SK-N-SH treated with all-trans-retinoic acid at 6 μM for 48 hours (cell line): ENCODE data around the gene TTC7B.

Experiments used
- ATAC-seq: fragments of 200-7000 bp; cut with Tn5 transposase; 3 replicates; pipeline ENCODE4 v1.9.1; 2020; ENCODE audit warnings: mild to moderate bottlenecking, moderate library complexity
- ARNTL ChIP-seq: fragments of 450-650 bp; formaldehyde crosslinking; IDR thresholded peaks from 2 replicates; pipeline ENCODE4 v1.5.0; 2020; ENCODE audit warnings: low read depth, mild to moderate bottlenecking, moderate library complexity, borderline replicate concordance
- BACH2 ChIP-seq: fragments of 250-450 bp; sonication (Bioruptor Pico); IDR thresholded peaks from 2 replicates; pipeline ENCODE4 v1.9.0; 2021; ENCODE audit warnings: mild to moderate bottlenecking, borderline replicate concordance
- CREB5 ChIP-seq: fragments of 250-450 bp; sonication (Bioruptor Pico); IDR thresholded peaks from 2 replicates; pipeline ENCODE4 v1.5.1; 2020; ENCODE audit warnings: low read depth, mild to moderate bottlenecking, moderate library complexity
- CSDC2 ChIP-seq: fragments of 250-450 bp; sonication (Bioruptor Pico); IDR thresholded peaks from 2 replicates; pipeline ENCODE4 v1.5.0; 2020; ENCODE audit warnings: mild to moderate bottlenecking, moderate library complexity
- ESRRG ChIP-seq: fragments of 250-450 bp; sonication (Bioruptor Pico); IDR thresholded peaks from 2 replicates; pipeline ENCODE4 v1.6.1; 2021; ENCODE audit warnings: mild to moderate bottlenecking
- GLIS3 ChIP-seq: fragments of 250-450 bp; sonication (Bioruptor Pico); IDR thresholded peaks from 2 replicates; pipeline ENCODE4 v1.5.0; 2020; ENCODE audit warnings: mild to moderate bottlenecking, moderate library complexity
- ISL1 ChIP-seq: fragments of 250-450 bp; sonication (Bioruptor Pico); IDR thresholded peaks from 2 replicates; pipeline ENCODE4 v2.1.2; 2022; ENCODE audit warnings: mild to moderate bottlenecking, moderate library complexity
- OSR1 ChIP-seq: fragments of 250-450 bp; sonication (Bioruptor Pico); IDR thresholded peaks from 2 replicates; pipeline ENCODE4 v1.8.0; 2022; ENCODE audit warnings: moderate library complexity, mild to moderate bottlenecking, inconsistent platforms
- PATZ1 ChIP-seq: fragments of 250-450 bp; sonication (Bioruptor Pico); IDR thresholded peaks from 2 replicates; pipeline ENCODE4 v1.8.0; 2020; ENCODE audit warnings: mild to moderate bottlenecking, moderate library complexity, borderline replicate concordance
- PPARA ChIP-seq: fragments of 250-450 bp; sonication (Bioruptor Pico); IDR thresholded peaks from 2 replicates; pipeline ENCODE4 v1.5.0; 2020; ENCODE audit warnings: mild to moderate bottlenecking, borderline replicate concordance
- RARB ChIP-seq: fragments of 250-450 bp; sonication (Bioruptor Pico); IDR thresholded peaks from 2 replicates; pipeline ENCODE4 v1.8.0; 2021; ENCODE audit warnings: mild to moderate bottlenecking, moderate library complexity
- SNAI2 ChIP-seq: fragments of 250-450 bp; sonication (Bioruptor Pico); IDR thresholded peaks from 2 replicates; pipeline ENCODE4 v1.5.0; 2020; ENCODE audit warnings: mild to moderate bottlenecking, moderate library complexity
- TCF4 ChIP-seq: fragments of 250-450 bp; sonication (Bioruptor Pico); IDR thresholded peaks from 2 replicates; pipeline ENCODE4 v1.8.0; 2021; ENCODE audit warnings: mild to moderate bottlenecking, moderate library complexity, borderline replicate concordance
- TOX ChIP-seq: fragments of 250-450 bp; sonication (Bioruptor Pico); IDR thresholded peaks from 2 replicates; pipeline ENCODE4 v1.8.0; 2021; ENCODE audit warnings: mild to moderate bottlenecking, moderate library complexity, borderline replicate concordance
- TSHZ2 ChIP-seq: fragments of 250-450 bp; sonication (Bioruptor Pico); IDR thresholded peaks from 2 replicates; pipeline ENCODE4 v1.5.0; 2020; ENCODE audit warnings: mild to moderate bottlenecking, moderate library complexity
- ZC3H10 ChIP-seq: fragments of 250-450 bp; sonication (Bioruptor Pico); IDR thresholded peaks from 2 replicates; pipeline ENCODE4 v1.5.1; 2021; ENCODE audit warnings: mild to moderate bottlenecking, moderate library complexity
- ZFP3 ChIP-seq: fragments of 250-450 bp; sonication (Bioruptor Pico); IDR thresholded peaks from 2 replicates; pipeline ENCODE4 v1.5.0; 2020; ENCODE audit warnings: mild to moderate bottlenecking, moderate library complexity
- ZFP30 ChIP-seq: fragments of 450-650 bp; formaldehyde crosslinking; IDR thresholded peaks from 2 replicates; pipeline ENCODE4 v1.5.0; 2022; ENCODE audit warnings: mild to moderate bottlenecking, moderate library complexity
- ZNF565 ChIP-seq: fragments of 450-650 bp; formaldehyde crosslinking; conservative IDR thresholded peaks from 2 replicates; pipeline ENCODE4 v1.5.0; 2020; ENCODE audit warnings: low read depth, mild to moderate bottlenecking, moderate library complexity
- ZNF8 ChIP-seq: fragments of 450-650 bp; formaldehyde crosslinking; IDR thresholded peaks from 2 replicates; pipeline ENCODE4 v1.5.0; 2020; ENCODE audit warnings: mild to moderate bottlenecking, moderate library complexity
- TF ChIP-seq, protein P1 (sequence below): fragments of 250-450 bp; sonication (Bioruptor Pico); IDR thresholded peaks from 2 replicates; pipeline ENCODE4 v1.5.1; 2021; ENCODE audit warnings: mild to moderate bottlenecking, moderate library complexity

The TTC7B gene

DNA sequence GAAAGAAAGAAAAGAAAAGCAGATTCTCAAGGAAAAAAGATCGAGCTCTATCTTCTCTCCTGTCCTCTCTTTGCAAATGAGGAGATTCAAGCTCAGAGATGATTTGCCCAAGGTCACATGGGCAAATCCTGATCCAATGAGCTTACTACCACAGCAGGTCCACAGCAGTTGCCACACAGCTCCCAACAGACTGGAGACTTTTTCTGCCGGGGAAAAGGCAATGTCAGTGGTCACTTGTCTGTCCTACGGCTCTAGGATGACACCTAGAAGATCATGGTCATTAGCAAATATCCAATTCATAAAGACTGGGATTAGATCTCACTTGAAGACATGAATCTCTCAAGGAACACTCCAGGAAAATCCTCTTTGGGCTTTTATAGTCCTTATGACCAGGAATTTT is 58.8 kb downstream of the TTC7B start:
- no peak for TF ChIP-seq GLIS3 (CRISPR knock-in tag)
- ATAC-seq: no peak

- no peak for ATAC-seq
- TF ChIP-seq PATZ1 (CRISPR knock-in tag) (no peak), ZNF565 (CRISPR knock-in tag) (no peak), ISL1 (CRISPR knock-in tag) (no peak), ARNTL (CRISPR knock-in tag) (no peak), ZFP30 (no peak), TSHZ2 (CRISPR knock-in tag) (no peak), PPARA (no peak)
These were observed 59.4 kb downstream of the TTC7B start for GRCh38 chr14:90756755-90757345.

DNA sequence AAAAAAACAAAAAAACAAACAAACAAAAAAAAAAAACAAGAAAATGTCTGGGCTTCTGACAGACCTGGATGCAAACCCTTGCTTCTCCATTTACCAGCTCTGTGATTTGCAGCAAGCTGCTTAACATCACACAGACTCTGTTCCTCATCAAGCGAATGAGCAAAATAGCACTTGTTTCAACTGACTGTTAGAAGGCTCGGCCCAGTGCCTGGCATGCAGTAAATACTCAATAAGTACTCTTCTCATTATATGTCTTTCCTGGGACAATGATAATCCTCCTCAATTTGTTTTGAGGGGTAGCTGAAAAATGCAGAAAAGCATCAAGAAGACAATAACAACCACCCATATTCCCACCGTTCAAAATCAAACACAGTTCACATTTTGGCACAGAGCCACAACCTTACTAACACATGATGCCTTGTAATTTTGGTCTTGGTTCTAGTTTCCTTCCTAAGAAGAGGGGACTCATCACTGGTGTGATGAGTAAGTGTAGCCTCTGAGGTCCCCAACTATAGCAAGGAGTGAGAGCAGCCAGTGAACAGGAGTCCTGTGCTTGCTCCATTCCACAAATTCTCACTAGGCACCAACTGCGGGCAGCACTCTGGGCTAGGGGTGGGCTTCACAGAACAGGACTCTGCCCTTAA is 60.4 kb downstream of the TTC7B start:
- TF ChIP-seq ZNF8: no peak
- TF ChIP-seq ZFP3 (CRISPR knock-in tag): no peak
- TF ChIP-seq, protein P1, sequence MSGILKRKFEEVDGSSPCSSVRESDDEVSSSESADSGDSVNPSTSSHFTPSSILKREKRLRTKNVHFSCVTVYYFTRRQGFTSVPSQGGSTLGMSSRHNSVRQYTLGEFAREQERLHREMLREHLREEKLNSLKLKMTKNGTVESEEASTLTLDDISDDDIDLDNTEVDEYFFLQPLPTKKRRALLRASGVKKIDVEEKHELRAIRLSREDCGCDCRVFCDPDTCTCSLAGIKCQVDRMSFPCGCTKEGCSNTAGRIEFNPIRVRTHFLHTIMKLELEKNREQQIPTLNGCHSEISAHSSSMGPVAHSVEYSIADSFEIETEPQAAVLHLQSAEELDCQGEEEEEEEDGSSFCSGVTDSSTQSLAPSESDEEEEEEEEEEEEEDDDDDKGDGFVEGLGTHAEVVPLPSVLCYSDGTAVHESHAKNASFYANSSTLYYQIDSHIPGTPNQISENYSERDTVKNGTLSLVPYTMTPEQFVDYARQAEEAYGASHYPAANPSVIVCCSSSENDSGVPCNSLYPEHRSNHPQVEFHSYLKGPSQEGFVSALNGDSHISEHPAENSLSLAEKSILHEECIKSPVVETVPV: no peak
- no peak for TF ChIP-seq SNAI2 (CRISPR knock-in tag)
- ATAC-seq: no peak

- TF ChIP-seq ZFP3 (CRISPR knock-in tag): no peak
- no peak for TF ChIP-seq GLIS3 (CRISPR knock-in tag)
- TF ChIP-seq ISL1 (CRISPR knock-in tag): no peak
- no peak for TF ChIP-seq ZNF8
- no peak for TF ChIP-seq ZFP30
- TF ChIP-seq CREB5: no peak
- TF ChIP-seq, protein P1: no peak
- TF ChIP-seq ESRRG: no peak
- TF ChIP-seq ARNTL (CRISPR knock-in tag): no peak
- TF ChIP-seq BACH2 (CRISPR knock-in tag): no peak
- no peak for TF ChIP-seq ZC3H10 (CRISPR knock-in tag)
- TF ChIP-seq RARB: no peak
- no peak for TF ChIP-seq TOX (CRISPR knock-in tag)
- TF ChIP-seq SNAI2 (CRISPR knock-in tag): no peak
- TF ChIP-seq PATZ1 (CRISPR knock-in tag): no peak
- TF ChIP-seq CSDC2 (CRISPR knock-in tag): no peak
- TF ChIP-seq TCF4 (CRISPR knock-in tag): no peak
- TF ChIP-seq OSR1 (CRISPR knock-in tag): no peak
- no peak for ATAC-seq
These were observed 62.7 kb downstream of the TTC7B start for GRCh38 chr14:90753456-90754005.
